OCI-LY7 (cell line): ENCODE measurements around the gene ITGB4. TPM values are rescaled to one million over a fixed set of nuclear protein-coding genes. Genes with fewer than 3 reads are reported as not detected.

Source experiments
- BruUV-seq: library from RNA; stranded (reverse); fragments of 400-500 nt; replicated peaks from 2 replicates; lab custom pipeline; 2021; lab: Mats Ljungman, UMichigan
- CTCF ChIA-PET: fragments of 300-600 bp; sonication (Branson Sonifier 250); formaldehyde crosslinking; loops from one replicate; lab custom pipeline; 2022; ENCODE audit warnings: antibody characterized with exemption; ENCODE audit not compliant: unreplicated experiment; lab: Charles Lee
- POLR2A ChIA-PET: fragments of 300-600 bp; sonication (Branson Sonifier 250); formaldehyde crosslinking; loops from one replicate; lab custom pipeline; 2022; ENCODE audit warnings: antibody characterized with exemption; lab: Charles Lee
- DNase-seq: peaks from one replicate; pipeline ENCODE4 v3.0.0-alpha.2; 2015; ENCODE audit warnings: low spot score
- H2AFZ ChIP-seq: fragments of 200-600 bp; sonication (generic), shearing (Covaris generic); 2 replicates; pipeline ENCODE4 v1.6.1; 2014; ENCODE audit warnings: mild to moderate bottlenecking, antibody characterized with exemption, low read length, moderate library complexity
- H3K27ac ChIP-seq: fragments of 200-600 bp; sonication (generic); 2 replicates; pipeline ENCODE4 v1.5.1; 2014; ENCODE audit warnings: mixed run types, low read depth, mild to moderate bottlenecking, moderate library complexity, low read length, inconsistent platforms; ENCODE audit not compliant: poor library complexity, severe bottlenecking
- H3K36me3 ChIP-seq: fragments of 200-600 bp; sonication (generic); 2 replicates; pipeline ENCODE4 v1.6.1; 2014; ENCODE audit warnings: mild to moderate bottlenecking, antibody characterized with exemption, low read length, moderate library complexity, mixed read lengths; ENCODE audit not compliant: insufficient read depth
- H3K4me1 ChIP-seq: fragments of 200-600 bp; sonication (generic); 2 replicates; pipeline ENCODE4 v1.5.1; 2014; ENCODE audit warnings: mild to moderate bottlenecking, low read length; ENCODE audit not compliant: insufficient read depth, poor library complexity, severe bottlenecking
- H3K4me2 ChIP-seq: fragments of 200-600 bp; sonication (generic); 2 replicates; pipeline ENCODE4 v1.6.1; 2014; ENCODE audit warnings: mild to moderate bottlenecking, low read length
- H3K4me3 ChIP-seq: fragments of 200-600 bp; sonication (generic); 2 replicates; pipeline ENCODE4 v1.5.1; 2014; ENCODE audit warnings: mild to moderate bottlenecking, low read depth, low read length; ENCODE audit not compliant: poor library complexity, severe bottlenecking
- H3K79me2 ChIP-seq: fragments of 200-600 bp; sonication (generic); 2 replicates; pipeline ENCODE4 v1.6.1; 2016; ENCODE audit warnings: low read depth, mild to moderate bottlenecking, low read length, moderate library complexity, mixed read lengths; ENCODE audit not compliant: insufficient read depth
- H3K9me2 ChIP-seq: fragments of 200-600 bp; sonication (generic); 2 replicates; pipeline ENCODE4 v1.6.1; 2016; ENCODE audit warnings: mild to moderate bottlenecking, low read length, mixed read lengths; ENCODE audit not compliant: insufficient read depth
- H3K9me3 ChIP-seq: fragments of 200-600 bp; sonication (generic); 2 replicates; pipeline ENCODE4 v1.6.1; 2014; ENCODE audit warnings: mild to moderate bottlenecking, mixed run types, low read length, mixed read lengths
- H4K20me1 ChIP-seq: fragments of 200-600 bp; sonication (generic); 2 replicates; pipeline ENCODE4 v1.6.1; 2014; ENCODE audit warnings: mild to moderate bottlenecking, antibody characterized with exemption, low read length, moderate library complexity, mixed read lengths; ENCODE audit not compliant: insufficient read depth
- CTCF ChIP-seq: fragments of 200-600 bp; sonication (generic); conservative IDR thresholded peaks from 2 replicates; pipeline ENCODE4 v1.5.1; 2014; ENCODE audit warnings: mild to moderate bottlenecking, antibody characterized with exemption, low read length, moderate library complexity, mixed read lengths
- EZH2phosphoT487 ChIP-seq: fragments of 200-600 bp; sonication (generic); IDR thresholded peaks from 2 replicates; pipeline ENCODE4 v1.6.1; 2018; ENCODE audit warnings: low read depth, borderline replicate concordance, mild to moderate bottlenecking, mixed run types, antibody characterized with exemption, low read length, moderate library complexity, mixed read lengths
- intact Hi-C: fragments of 100-400 bp; cut with micrococcal nuclease; formaldehyde crosslinking; loops from one replicate; pipeline ENCODE4 v1.10.0; 2022; ENCODE audit not compliant: unreplicated experiment
- total RNA-seq, 2 experiments: library from RNA; depleted of rRNA in 1 of 2; stranded (reverse); fragments of >200 nt in 1 of 2; shearing (Covaris generic) in 1 of 2; gene quantifications; 2 replicates each; pipeline ENCODE4 v1.2.3, GENCODE V29; 2014 to 2022

ITGB4 gene
- total RNA-seq, 2 experiments from 2014 or later: 0.66 to 3.9 TPM

GRCh38 chr17:75791254-75791653 is 70.0 kb downstream of the ITGB4 start:
- Histone ChIP-seq H3K4me1 (peaks cover 19% of the 10 kb centered on the region), H3K27ac (no peak overlapping the region), H3K79me2 (peaks cover 95% of the 10 kb centered on the region), H3K4me3 (no peak overlapping the region), H3K9me2 (no peaks in the 10 kb centered on the region), H3K36me3 (peaks cover 74% of the 10 kb centered on the region), H4K20me1 (0 out of 2 replicates have a peak, but pooled peaks cover 5% of the 10 kb centered on the region), H3K4me2 (no peak overlapping the region), H3K9me3 (no peaks in the 10 kb centered on the region), H2AFZ (no peak overlapping the region)
- ChIA-PET CTCF (no interaction called here), POLR2A (interaction anchor here (0.6 to 2.0 kb wide), 10 partner anchors 8 to 670 kb away, joined by 3 to 18 read pairs (median 4); a partner anchor contains a TSS)
- intact Hi-C loops: no loop called here
- DNase-seq: no peak
- no TSS peak for BruUV-seq
- TF ChIP-seq CTCF (no peak), EZH2phosphoT487 (no peak)

GRCh38 chr17:75793460-75793859 is 72.2 kb downstream of the ITGB4 start:
- ChIA-PET POLR2A (interaction anchor here (0.5 to 1.4 kb wide), 3 partner anchors 9 to 59 kb away, joined by 3 to 5 read pairs (median 3); partner anchors contain the start of gene UNK), CTCF (no interaction called here)
- H3K4me3 ChIP-seq: no peak overlapping the region
- BruUV-seq: no TSS peak
- no peaks in the 10 kb centered on the region for H3K9me2 ChIP-seq
- no peak for TF ChIP-seq EZH2phosphoT487
- TF ChIP-seq CTCF: no peak
- peaks cover 83% of the 10 kb centered on the region for H3K36me3 ChIP-seq
- peaks cover 80% of the 10 kb centered on the region for H3K79me2 ChIP-seq
- H3K4me2 ChIP-seq: no peak overlapping the region
- 0 out of 2 replicates have a peak, but pooled peaks cover 5% of the 10 kb centered on the region for H4K20me1 ChIP-seq
- intact Hi-C loops: no loop called here
- no peak overlapping the region for H3K27ac ChIP-seq
- no peak overlapping the region for H2AFZ ChIP-seq
- no peaks in the 10 kb centered on the region for H3K4me1 ChIP-seq
- no peaks in the 10 kb centered on the region for H3K9me3 ChIP-seq
- DNase-seq: no peak

- CTCF ChIA-PET: no interaction called here
- Histone ChIP-seq H3K4me1 (no peaks in the 10 kb centered on the region), H3K27ac (no peak overlapping the region), H3K36me3 (peaks cover 89% of the 10 kb centered on the region), H4K20me1 (0 out of 2 replicates have a peak, but pooled peaks cover 4% of the 10 kb centered on the region), H3K4me2 (no peak overlapping the region), H2AFZ (no peak overlapping the region), H3K4me3 (no peak overlapping the region), H3K9me2 (no peaks in the 10 kb centered on the region), H3K79me2 (peaks cover 54% of the 10 kb centered on the region), H3K9me3 (no peaks in the 10 kb centered on the region)
- POLR2A ChIA-PET: interaction anchor here (0.8 to 3.9 kb wide), 3 partner anchors 10 to 53 kb away, joined by 3 to 33 read pairs (median 4); partner anchors contain the start of gene UNK
- intact Hi-C loops: no loop called here
- TSS peak; percentile 2 for BruUV-seq
- TF ChIP-seq EZH2phosphoT487: no peak
- no peak for DNase-seq
Observed at GRCh38 chr17:75795820-75796607, 74.8 kb downstream of the ITGB4 start.
